HL-60 (cell line): ENCODE data around the gene TMEM178A.

Experiments used
- DNase-seq, 2 experiments: peaks; one replicate each; pipeline ENCODE4 v3.0.0-alpha.2; 2010 to 2020; ENCODE audit warnings: low read depth in 1 of 2, low spot score in 1 of 2
- H3K27ac ChIP-seq: fragments of 250-450 bp; sonication (Bioruptor Pico); replicated peaks from 2 replicates; pipeline ENCODE4 v1.5.1; 2020; ENCODE audit warnings: mild to moderate bottlenecking, moderate library complexity
- H3K27me3 ChIP-seq: fragments of 250-450 bp; sonication (Bioruptor Pico); 2 replicates; pipeline ENCODE4 v1.5.1; 2021; ENCODE audit warnings: mild to moderate bottlenecking, moderate library complexity; ENCODE audit not compliant: insufficient read depth, poor library complexity, severe bottlenecking
- H3K4me3 ChIP-seq: replicated peaks from 2 replicates; pipeline ENCODE4 v1.5.1; 2011; ENCODE audit warnings: mild to moderate bottlenecking, control low read depth, low read length; ENCODE audit not compliant: insufficient read depth
- CTCF ChIP-seq: IDR thresholded peaks from one replicate; pipeline ENCODE4 v1.5.1; 2011; ENCODE audit warnings: low read length, control low read depth, inconsistent platforms; ENCODE audit not compliant: insufficient read depth
- GABPA ChIP-seq: IDR thresholded peaks from 2 replicates; pipeline ENCODE4 v1.6.1; 2012; ENCODE audit warnings: low read depth
- POLR2AphosphoS5 ChIP-seq: IDR thresholded peaks from 2 replicates; pipeline ENCODE4 v1.6.1; 2012; ENCODE audit warnings: low read depth
- REST ChIP-seq: IDR thresholded peaks from 2 replicates; pipeline ENCODE4 v1.6.1; 2012; ENCODE audit warnings: low read depth; ENCODE audit not compliant: insufficient replicate concordance
- SPI1 ChIP-seq: IDR thresholded peaks from 2 replicates; pipeline ENCODE4 v1.6.1; 2012; ENCODE audit warnings: low read depth, mild to moderate bottlenecking, borderline replicate concordance

Gene TMEM178A

GRCh38 chr2:39684464-39684863, 18.7 kb downstream of the TMEM178A start:
- H3K27ac ChIP-seq = no peak overlapping the region
- no peak for TF ChIP-seq SPI1
- no peak for TF ChIP-seq REST
- TF ChIP-seq POLR2AphosphoS5 = no peak
- TF ChIP-seq GABPA = no peak
- no peak for TF ChIP-seq CTCF
- DNase-seq = no peak
- H3K27me3 ChIP-seq = no peaks in the 10 kb centered on the region
- no peak overlapping the region for H3K4me3 ChIP-seq

GRCh38 chr2:39685126-39685525, 19.4 kb downstream of the TMEM178A start:
- Histone ChIP-seq H3K27ac (no peak overlapping the region), H3K27me3 (no peaks in the 10 kb centered on the region), H3K4me3 (no peak overlapping the region)
- peak in 1 of 2 experiments; percentile 35 for DNase-seq
- TF ChIP-seq GABPA = no peak
- TF ChIP-seq SPI1 = peak; percentile 49; the same call in 1 of the 2 replicates

DNA sequence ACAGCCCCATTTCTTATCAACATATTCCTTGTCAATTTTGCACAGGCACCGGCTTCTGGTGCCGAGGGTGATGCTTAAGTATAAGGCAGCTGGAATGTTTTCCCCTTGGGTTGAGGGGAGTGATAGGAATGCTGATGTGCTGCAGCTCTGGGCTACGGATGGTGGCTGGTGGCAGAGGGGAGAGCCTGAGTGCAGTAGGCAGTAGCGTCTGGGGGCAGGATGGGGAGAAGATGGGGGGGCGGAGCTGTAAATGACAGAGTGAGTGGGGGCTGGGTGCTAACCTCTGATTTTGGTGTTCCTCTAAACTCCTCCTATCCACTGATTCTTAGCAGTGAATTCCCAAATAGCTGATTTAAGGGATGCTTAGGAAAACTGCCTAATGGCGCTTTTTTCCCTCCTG, 20.7 kb downstream of the TMEM178A start:
- no peak for DNase-seq
- TF ChIP-seq CTCF (no peak), REST (no peak), GABPA (no peak), POLR2AphosphoS5 (no peak), SPI1 (no peak)
- H3K4me3 ChIP-seq = no peak overlapping the region
- H3K27me3 ChIP-seq = no peaks in the 10 kb centered on the region
- H3K27ac ChIP-seq = no peak overlapping the region

DNA sequence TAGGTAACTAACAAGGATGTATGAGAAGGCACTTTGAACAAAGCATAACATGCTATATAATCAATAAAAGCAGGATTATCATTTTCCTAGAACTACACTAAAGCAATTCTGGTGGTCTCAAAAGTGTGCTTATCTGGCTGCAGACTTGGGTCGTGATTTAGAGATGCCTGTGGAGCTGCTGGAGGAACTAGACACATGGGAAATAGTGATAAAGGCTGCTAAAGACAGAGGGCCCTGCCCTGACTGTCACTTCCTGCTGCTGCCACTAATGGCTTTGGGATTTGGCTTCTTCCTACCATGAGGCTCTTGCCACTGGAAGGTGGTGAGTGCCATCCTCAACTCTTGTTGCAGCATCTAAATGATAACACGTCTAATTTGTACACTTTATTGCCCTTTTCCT, 22.5 kb downstream of the TMEM178A start:
- H3K4me3 ChIP-seq = no peak overlapping the region
- H3K27me3 ChIP-seq = no peaks in the 10 kb centered on the region
- no peak overlapping the region for H3K27ac ChIP-seq
- DNase-seq = no peak
- TF ChIP-seq POLR2AphosphoS5 (no peak), GABPA (no peak), SPI1 (no peak), CTCF (no peak), REST (no peak)
